GM10248 (cell line): ENCODE results near the gene FAM53A.

Source experiments
- CTCF ChIA-PET: fragments of 300-600 bp; sonication (Branson Sonifier 250); formaldehyde crosslinking; extraction: SDS; loops from one replicate; lab custom pipeline; 2021; ENCODE audit warnings: antibody characterized with exemption; lab: Yijun Ruan, JAX
- POLR2A ChIA-PET: fragments of 350-650 bp; sonication (Branson Sonifier 250); formaldehyde crosslinking; extraction: SDS; loops from one replicate; lab custom pipeline; 2020; ENCODE audit warnings: antibody characterized with exemption; lab: Yijun Ruan, JAX
- DNase-seq: peaks from one replicate; pipeline ENCODE4 v3.0.0; 2012; ENCODE audit errors: extremely low spot score
- CTCF ChIP-seq: IDR thresholded peaks from 2 replicates; pipeline ENCODE4 v1.5.1; 2012; ENCODE audit warnings: mild to moderate bottlenecking, low read depth; ENCODE audit errors: extremely low read depth, missing control alignments, control extremely low read depth

The FAM53A gene

GRCh38 chr4:1632109-1633104, 51.7 kb downstream of the FAM53A start:
- ChIA-PET POLR2A (no interaction called here), CTCF (interaction anchor here (1.0 to 1.3 kb wide), 2 partner anchors 98 to 121 kb away, joined by 3 read pairs; no protein-coding TSS in a partner anchor)
- no peak for DNase-seq
- no peak for TF ChIP-seq CTCF

GRCh38 chr4:1631136-1631535, 53.0 kb downstream of the FAM53A start:
- CTCF ChIA-PET, result interaction anchor here (1.3 to 2.6 kb wide), 2 partner anchors 99 to 276 kb away, joined by 3 to 20 read pairs; no protein-coding TSS in a partner anchor
- POLR2A ChIA-PET, result no interaction called here
- DNase-seq, result no peak
- TF ChIP-seq CTCF, result no peak

DNA sequence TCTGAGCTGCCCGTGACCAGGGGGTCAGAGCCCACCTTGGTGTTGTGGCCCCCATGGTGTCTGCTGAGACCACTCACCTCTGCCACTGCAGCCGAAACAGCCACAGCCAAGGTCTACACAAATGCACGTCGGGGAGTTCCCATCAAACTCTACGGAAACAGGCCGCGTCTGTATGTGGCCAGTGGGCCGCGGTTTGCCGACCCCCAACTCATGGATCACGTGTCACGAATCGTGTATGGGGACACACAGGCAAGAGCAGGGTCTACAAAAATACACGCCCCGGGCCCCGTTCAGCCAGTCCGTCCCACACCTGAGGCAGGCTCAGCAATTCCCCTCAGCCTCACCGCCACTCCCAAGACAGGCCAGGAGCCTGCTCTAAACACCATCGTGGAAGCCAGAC, 53.8 kb downstream of the FAM53A start:
- CTCF ChIA-PET, result interaction anchor here (1.1 to 2.6 kb wide), 9 partner anchors 10 to 284 kb away, joined by 3 to 20 read pairs (median 5); partner anchors contain the start of gene UVSSA

DNA sequence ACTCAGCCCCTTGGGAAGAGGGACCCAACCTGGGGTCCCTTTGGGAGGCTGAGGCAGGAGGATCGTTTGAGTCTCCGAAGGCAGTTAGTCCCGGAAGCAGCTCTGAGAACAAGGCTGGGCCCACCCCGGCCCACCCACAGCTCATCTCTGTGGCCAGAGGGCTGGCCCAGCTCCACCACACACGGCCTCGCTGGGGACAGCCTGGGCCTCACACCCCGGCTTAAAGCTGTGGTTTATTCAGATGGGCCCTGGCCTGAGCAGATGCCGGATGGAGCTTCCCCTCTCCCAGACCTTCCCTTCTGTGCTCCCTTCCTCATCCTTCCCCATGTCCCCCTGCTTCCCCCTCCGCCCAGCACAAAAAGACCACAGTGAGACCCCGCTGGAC, 54.4 kb downstream of the FAM53A start:
- ChIA-PET POLR2A (interaction anchor here (0.5 kb wide), 1 partner anchor 1445 kb away, joined by 3 read pairs; no protein-coding TSS in a partner anchor), CTCF (interaction anchor here (0.7 to 2.6 kb wide), 14 partner anchors 9 to 283 kb away, joined by 3 to 20 read pairs (median 4); partner anchors contain the start of gene UVSSA)
- DNase-seq, result no peak
- no peak for TF ChIP-seq CTCF

More for the DNA sequence above, 53.8 kb downstream of the FAM53A start:
- no peak for TF ChIP-seq CTCF
- POLR2A ChIA-PET, result no interaction called here
- no peak for DNase-seq

DNA sequence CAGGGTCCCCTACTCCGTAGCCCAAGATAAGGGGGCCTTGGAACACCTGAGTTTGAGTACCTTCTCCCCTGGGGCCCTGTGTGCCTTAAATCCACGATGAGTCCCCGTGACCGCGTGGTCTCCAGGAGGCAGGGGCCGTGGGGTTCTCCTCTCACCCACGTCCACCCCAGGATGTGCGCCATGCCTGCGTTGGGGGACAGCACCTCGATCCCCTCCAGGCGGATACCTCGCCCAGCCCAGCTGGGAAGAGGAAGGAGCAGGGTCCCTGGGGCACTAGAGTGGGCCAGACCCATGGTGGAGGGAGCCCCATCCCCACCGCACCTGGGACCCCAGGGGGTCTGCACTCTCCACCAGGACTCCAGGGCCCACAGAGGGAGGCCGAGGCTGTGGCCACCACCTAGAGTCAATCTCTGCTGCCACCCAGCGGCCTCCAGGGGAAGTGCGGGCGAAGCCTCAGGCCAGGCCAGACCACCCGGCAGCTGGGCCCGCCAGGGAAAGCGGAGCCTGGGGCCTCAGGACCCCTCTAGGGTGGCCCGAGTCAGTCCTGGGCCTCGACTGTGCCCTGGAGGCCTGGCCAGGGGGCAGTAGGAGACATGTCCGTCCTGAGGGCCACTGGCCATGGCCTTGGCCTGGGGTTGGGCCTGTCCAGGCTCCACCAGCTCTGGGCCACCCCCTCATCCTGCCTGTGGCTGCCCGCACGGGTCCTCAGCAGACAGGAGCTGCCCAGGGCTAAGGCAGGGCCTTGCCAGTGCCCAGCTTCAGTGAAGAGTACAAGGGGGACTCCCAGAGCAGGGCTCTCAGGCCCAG, 55.0 kb downstream of the FAM53A start:
- peak; percentile 95 for TF ChIP-seq CTCF
- POLR2A ChIA-PET, result interaction anchor here (0.5 kb wide), 1 partner anchor 1446 kb away, joined by 3 read pairs; no protein-coding TSS in a partner anchor
- CTCF ChIA-PET, result interaction anchor here (0.7 to 2.6 kb wide), 14 partner anchors 9 to 283 kb away, joined by 3 to 20 read pairs (median 4); partner anchors contain the start of gene UVSSA
- DNase-seq, result peak; percentile 87
